Measurements from ENCODE around the gene PARP12.

PARP12 gene

DNA sequence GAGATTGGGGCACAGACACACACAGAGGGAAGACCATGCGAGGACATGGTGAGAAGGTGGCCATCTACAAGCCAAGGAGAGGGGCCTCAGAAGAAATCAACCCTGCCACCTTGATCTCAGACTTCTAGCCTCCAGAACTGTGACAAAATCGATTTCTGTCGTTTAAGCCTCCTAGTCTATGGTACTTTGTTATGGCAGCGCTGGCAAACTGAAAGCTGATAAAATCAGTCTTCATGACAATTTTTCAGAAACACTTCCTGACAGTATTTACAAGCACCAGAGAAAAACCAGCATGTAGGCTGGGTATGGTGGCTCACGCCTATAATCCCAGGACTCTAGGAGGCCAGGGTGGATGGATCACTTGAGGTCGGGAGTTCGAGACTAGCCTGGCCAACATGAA lies 4.2 kb downstream of the PARP12 start:
- DNase-seq: no peak

DNA sequence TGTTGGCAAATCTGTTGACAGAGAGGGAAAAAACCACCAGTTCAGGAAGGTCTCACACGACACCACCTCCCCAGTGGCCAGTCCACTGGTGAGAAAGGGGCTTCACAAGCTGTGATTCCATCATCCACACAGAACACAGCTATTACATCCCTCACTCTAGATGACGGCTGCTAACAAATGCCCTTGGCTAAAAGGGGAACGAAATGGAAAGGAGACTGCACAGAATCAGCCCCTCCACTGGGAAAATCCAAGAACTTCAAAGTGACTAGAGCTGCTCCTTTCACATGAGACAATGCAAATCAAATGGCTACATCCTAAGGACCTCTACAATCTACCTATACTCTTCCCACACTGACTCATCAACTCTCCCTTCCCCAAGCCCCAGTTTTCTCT lies 5.6 kb downstream of the PARP12 start:
- no peak for DNase-seq

DNA sequence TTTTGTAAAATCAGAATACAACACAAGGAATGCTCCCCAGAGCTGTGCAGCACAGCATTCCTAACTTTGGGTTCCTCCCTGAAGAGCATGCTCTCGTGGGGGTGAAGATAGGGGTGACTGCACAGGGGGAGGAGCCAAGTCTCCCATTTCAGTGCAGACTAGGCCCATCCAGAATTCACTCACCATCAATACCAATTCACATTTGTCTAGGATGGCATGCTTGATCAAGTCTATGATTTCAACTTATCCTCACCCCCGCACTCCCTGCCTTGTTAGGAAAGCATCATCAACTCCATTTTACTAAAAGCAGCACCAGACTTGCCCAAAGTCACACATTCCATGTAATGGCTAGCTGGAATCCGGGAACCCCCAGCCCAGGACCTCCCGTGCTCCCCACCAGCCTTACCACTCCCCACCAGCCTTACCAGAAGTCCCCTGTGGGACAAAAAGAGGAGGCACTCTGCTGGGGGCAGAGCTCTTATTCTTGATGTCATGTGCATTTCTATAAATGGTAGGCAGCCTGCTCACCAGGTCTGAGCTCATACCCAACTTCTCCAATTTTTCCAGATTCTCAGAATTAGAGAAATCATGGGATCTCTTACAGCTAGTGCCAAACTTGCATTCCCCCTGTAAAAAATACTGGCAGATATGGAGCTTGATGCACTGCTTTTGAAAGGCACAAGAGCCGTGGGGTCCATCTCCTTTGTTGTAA lies 6.2 kb downstream of the PARP12 start:
- DNase-seq: no peak

DNA sequence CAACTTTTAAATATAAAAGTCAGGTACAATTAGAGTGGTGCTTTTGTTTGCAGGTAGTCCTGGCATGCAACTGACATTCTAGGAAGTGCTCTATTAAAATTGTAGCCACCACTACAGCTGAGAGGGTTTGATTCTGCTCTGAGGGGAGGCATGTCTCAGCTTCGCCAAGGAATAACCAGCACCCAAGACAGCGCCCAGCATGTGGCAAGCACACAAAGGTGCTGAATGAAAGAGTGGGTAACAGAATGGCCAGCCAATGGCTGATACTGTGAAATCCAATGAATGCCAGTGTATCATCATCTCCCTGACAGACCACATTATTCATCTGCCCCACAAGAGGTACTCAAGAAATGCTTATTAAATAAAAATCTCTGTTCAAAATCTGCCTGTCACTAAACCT lies 6.9 kb downstream of the PARP12 start:
- DNase-seq: no peak

DNA sequence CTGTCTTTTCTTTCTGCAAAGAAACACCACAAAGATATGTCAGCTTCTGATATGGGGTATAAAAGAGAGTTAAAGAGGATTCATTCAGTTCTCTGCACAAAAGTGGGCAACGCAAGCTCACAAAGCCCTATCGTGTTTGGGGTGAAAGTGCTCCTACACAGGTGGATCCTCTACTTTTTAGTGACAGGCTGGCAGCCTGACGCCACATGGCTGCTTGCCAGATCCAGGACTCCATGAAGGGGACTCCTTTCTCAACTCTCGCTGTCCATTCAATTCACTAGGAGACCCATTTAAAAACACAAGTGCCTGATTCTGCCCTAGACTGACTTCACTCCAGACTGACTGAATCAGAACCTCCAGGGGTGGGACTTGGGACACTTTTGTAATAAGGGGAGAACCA lies 8.0 kb downstream of the PARP12 start:
- DNase-seq: no peak

DNA sequence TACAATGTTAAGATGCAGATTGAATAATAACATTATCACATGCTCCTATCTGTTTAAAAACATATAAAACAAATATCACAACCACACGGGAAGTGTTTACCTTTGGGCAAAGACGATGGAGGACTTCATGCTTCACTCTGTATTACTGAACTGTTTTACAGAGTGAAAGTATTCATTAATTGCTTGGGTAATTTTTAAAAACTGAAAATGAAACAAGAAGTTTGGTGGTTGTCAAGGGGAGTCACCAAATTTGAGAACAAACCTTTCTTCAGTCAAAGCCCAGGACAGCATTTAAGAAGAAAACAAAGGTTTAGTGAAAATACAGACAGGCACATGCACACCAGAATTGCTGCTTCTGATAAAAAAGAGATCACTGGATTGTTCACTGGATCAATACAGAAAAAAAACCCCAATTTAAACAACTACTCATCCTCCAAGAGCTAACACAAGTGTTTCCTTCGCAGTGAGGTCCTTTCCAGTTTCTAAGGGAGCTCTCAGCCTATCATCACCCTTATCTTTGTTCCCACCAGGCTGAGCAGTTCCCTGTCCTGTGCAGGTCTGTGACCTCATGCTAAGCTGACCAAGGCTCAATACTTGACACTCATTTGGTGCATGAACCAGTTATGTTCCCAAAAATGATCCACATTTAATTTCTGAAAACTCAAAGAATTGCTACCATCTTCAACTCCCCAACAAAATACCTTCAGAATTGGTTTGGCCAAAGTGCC lies 8.8 kb downstream of the PARP12 start:
- no peak for DNase-seq

DNA sequence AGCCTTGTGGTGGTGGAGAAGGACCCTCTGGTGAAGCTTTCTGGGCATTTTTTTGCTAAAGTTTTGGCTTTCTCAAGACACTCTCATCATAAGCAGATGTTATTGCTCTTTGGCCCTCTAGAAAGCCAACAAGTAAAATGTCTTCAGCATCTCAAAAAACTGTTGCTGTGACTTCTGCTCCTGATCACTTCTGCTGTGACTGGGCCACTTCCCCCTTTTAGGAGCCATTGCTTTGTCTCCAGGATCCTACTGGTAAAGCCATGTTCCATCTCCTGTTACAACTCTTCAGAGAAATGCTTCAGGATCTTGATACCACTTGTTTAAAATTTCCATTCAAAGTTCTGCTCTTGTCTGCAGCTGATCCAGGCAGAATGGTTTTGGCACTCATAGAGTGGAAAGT lies 10.9 kb downstream of the PARP12 start:
- DNase-seq: no peak

DNA sequence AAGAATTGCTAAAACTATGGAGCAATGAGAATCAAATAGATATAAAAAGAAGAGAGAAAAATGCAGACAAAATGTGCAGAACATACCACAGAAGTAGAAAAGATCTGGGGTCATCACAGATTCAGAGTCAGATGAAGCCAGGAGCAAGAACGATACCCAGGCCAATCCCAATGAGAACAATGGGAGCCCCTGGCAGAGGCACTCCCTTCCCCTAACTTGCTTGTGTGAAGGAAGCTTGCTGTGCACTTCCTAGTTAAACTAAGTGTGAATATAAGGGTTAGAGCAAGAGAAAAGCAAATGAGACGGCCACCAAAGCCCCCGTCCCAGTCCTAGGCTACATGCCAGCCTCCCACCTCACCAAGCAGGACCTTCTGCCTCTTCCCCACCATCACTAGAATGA lies 12.7 kb downstream of the PARP12 start:
- DNase-seq: no peak

DNA sequence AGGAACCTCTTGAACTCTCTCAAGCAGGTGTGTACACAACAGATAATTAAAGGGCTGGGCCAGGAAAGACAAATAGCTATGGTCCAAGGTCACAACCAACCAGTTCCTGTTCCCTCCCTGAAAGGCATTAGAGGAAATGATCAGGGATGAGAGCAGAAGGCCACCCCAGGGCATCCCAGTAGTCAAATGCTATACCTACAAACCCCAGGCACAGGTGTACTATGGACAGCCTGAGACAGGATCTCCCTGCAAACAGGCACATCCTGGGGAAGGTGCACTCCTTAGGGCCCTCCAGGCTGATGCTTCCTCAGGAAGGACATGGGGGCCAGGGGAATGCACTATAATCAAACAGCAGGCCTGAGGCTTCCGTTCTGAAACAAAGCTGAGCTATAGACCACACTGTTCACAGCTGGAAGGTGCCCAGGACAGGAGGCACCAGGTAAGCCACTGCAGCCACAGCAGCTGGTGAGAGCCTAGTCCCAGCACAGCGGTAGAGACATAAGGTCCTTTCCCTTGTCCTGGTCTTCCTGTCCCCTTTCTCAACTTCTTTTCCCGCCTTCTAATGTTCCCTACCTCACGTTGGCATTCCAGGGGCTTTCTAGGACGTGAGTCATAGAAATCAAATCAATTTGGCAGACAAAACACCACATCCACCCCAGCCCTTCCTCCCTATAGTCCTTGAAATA lies 13.3 kb downstream of the PARP12 start:
- no peak for DNase-seq

DNA sequence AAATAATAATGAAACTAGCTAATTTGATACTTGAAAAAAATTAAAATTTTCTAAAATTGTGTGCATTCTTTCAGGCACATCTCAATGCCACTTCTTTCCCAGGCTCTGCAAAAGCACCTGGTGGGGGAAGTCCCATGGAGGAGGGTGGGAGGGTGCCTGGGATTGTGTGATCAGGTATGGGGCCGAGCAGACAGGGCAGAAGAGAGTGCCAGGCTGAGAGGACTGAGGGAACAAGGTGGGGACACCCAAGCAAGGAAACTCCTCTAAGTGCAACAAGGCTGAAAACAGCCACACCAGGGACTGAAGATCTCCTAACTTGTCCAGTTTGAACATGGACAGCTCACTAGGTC lies 13.8 kb downstream of the PARP12 start:
- no peak for DNase-seq

DNA sequence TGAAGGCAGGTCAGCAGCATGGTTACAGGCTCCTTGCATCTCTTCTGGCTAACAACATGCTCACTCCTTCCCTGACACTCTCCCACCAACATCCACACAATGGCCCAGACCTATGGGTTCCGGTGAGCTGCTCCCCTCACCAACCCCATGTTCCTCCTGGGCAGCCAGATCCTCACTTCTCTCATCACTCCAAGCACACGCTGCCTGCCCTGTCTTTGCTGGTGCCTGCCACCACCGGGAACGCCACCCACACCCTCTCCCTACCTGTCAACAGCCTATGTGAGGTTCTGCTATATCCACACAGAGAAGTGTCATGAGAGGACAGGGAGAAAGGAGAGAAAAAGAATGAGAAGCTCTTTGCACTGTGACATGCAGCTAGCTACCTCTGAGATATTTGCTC lies 14.6 kb downstream of the PARP12 start:
- no peak for DNase-seq

DNA sequence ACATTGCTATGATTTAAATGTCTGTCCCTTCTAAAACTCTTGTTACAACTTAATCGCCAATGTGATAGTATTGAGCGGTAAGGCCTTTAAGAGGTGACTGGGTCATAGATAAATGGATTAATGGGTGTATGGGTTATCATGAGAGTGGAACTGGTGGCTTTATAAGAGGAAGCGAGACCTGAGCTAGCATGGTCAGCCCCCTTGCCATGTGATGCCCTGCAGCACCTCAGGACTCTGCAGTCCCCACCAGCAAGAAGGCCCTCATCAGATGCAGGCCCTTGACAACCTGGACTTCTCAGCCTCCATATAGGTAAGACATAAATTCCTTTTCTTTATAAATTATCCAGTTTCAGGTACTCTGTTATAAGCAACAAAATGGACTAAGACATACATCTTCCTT lies 15.6 kb downstream of the PARP12 start:
- DNase-seq: no peak

DNA sequence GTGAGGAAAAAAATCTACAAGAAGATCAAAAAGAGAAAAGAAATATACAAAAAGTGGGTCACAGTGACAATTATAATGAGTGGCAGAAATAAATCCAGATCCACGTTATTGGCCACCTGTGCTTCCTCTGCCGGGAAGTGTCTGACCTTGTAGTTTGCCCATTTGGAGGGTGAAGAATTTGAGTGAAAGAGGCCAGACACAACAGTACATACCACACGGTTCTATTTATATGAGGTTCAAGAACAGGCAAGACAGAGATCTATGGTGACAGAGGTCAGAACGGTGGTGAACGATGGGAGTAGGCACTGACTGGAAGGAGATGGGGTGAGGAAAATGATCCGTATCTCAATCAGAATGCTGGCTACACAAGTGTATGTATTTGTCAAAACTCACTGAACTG lies 17.1 kb downstream of the PARP12 start:
- DNase-seq: no peak

DNA sequence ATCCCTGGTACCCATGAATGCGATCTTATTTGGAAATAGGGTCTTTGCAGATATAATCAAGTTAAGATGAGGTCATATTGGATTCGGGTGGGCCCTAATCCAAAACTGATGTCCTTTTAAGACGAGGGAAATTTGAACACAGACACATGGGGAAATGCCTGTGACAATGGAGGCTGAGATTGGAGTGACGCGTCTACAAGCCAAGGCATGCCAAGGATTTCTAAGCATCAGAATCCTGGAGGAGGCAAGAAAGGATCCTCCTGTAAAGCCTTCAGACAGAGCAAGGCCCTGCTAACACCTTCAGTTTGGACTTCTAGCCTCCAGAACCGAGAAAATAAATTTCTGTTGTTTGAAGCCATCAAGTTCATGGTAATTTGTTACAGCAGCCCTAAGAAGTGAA lies 18.5 kb downstream of the PARP12 start:
- DNase-seq: no peak

DNA sequence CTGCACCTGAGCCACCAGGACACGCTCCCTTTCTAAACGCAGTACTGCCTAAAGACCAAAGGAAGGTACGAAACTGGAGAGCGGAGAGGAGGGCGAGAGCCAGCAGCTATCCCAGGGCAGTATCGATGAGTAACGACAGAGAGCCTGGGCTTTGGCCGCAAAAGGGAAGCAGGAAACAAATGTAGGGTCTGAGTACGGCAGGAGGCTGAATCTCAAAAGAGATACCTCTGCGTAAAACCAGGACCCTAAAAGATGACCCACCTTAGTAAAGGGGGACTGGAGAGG lies 20.4 kb downstream of the PARP12 start:
- DNase-seq: no peak

DNA sequence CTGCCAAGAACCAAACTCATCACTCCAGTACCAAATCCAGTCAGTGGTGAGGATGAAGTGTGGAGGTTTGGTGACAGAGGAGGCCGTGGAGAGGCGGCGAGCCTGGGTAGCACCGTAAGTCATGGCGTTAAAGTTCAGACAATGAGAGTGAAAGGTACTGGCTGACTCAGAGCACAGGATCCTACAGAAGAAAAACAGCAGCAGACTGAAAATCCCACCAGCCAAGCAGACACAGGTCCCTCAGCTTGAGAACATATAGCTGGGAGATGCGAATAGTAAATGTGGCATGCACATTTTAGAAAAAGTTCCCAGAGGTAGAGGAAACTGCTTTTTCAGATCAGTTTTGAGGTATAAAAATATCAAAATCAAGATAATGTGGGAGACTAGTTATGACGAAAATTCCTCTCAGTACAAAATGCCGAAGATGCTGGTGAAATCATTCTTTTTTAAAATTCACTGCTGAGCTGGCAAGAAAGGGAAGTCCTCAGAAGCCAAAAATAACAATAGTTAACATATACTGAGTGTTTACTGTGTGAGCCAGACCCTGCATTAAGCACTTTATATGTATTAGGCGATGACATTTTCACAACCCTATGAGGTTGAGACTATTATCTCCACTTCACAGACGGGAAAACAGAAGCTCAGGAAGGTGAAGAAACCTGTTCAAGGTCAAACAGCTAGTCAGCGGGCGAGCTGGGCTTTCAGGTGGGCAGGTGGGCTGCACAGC lies 20.9 kb downstream of the PARP12 start:
- no peak for DNase-seq

DNA sequence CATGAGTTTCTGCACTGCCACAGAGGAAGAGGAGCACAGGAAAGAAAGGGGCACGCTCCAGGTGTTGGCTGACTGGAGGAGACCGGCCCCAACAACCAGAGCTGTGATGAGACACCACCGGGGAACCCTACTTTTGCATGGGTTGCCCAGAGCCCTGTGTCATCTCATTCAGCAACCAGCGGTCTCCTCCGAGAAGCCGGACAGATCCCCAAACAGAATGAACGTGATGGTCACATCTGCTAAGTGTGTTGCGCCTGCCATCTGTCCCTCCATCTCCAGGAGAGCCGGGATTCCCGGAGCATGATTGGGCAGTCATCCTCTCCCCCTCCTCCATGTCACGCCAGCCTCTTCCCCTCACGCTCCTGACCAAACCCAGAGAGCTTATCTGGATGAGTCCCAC lies 22.9 kb downstream of the PARP12 start:
- DNase-seq: no peak

DNA sequence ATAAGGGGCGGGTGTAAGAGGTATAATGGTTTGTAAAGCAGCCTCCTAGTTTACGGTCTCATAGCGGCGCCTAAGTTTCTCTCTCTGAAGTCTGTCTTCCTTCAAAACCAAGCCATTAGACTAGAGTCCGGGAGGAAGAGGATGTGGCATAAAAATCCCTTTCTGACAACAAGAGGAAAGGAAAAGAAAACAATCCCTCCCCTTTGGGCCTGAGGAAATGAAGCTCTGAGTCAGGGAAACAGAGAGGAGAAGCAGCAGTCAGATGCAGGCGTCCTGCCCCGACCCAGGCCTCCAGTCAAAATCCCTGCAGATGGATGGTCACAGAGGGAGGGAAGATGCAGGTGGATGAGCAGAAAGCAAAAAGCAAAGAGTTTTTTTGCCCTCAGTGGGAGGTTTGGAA lies 23.7 kb downstream of the PARP12 start:
- no peak for DNase-seq

DNA sequence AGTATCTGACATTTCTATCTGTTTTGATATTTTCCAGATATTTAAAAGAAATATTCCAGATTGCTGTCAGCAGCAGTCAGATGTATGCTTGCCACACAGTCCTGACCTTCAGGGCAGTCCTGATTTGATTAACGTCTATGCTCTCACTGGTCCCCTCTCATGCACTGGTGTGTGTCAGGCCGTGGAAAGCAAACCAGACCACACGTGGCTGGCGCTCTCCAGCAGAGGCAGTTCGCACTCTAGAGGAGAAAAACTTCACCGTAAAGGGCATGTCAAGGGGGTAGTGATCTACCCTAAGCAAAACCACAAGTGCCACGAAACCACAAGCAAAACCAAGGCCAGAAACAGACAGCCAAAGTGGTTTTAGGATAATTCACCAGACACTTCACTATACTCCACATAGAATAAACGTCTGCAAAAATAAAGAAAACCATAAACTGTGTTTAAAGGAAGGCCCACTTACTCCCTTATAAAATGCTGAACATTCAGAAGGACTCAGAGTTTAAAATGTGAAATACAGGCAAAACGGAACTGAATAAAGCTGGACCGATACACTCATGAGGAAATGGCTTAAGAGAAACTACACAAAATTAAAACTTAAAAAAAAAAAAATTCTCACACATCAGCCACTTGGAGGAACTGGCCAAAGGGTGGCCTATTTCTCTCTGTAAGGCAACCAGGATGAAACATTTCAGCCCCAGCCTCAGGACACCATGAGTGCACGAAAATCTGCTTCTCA lies 26.4 kb downstream of the PARP12 start:
- DNase-seq: no peak

DNA sequence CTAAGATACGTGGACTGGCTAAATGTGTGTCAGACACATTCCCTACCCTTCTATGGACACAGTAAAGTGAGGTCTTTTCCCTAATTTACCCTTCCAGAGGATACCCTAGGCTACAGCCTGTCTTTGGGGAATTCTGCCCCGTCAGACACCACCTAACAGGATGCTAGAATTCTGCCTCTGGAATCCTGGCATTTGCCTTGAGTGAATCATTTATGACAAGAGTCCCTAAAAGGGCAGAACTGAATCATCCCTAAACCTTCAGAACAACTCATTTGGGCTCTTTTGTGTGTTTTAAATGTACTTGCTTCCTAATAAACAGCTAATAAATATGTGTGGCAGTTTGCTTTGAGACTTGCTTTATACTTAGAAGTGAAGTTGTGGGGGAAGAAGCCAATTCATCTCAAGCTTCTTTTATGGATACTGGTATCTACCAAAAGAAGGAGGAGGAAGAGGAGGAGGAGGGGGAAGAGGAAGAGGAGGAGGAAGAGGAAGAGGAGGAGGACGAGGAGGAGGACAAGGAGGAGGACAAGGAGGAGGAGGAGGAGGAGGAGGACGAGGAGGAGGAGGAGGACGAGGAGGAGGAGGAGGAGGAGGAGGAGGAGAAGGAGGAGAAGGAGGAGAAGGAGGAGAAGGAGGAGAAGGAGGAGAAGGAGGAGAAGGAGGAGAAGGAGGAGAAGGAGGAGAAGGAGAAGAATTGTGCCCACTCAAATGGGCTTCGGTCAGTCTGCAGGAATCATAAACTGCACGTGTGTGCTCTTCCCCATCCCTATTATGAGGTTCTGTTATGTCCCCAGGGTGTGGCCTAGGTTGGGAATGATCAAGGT lies 27.1 kb downstream of the PARP12 start:
- DNase-seq: no peak

DNA sequence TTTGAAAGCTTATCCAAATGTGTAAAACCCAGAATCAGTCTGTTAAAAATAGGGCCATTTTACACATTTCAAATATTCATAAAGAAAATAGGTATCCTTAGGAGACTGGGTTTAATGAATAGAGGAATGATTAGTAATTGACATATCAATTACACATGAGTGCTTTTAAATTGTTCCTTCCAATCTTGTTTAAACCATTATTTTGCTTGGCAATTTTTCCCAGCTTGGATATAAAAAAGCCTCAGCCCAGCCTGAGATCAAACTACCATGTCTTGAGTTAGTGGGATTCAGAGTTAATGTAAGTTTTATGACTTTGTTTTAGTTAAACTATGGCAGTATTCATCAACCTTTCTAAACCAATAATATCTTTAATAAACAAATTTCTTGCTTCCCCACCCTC lies 28.3 kb downstream of the PARP12 start:
- no peak for DNase-seq

DNA sequence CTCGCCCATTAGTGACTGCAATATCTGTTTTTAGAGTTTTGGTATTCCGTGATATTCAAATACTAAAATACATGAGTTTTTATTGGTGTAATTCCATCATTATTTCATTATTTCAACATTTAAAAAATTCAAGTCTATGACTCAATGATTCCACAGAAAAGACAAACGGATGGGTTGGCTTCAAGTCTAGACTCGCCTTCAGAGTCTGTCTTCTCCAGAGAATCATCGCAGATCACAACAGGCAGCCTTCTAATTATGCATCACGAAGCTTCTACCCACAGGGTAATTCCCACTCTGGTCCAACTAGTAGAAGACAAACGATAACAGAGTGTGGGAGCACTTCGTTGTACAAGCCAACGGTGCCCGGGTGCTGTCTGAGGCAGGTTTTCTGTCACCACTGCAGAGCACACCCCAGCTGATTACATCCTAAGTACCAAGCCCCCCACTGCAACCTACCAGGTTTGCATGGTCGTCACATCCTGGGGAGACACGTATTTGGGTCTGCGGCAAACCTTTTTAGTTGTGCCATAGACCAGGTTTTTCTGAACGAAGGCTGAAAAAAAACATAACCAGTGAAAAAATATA lies 28.9 kb downstream of the PARP12 start:
- DNase-seq: no peak

Data from NCI-H1092 (cell line).